GM18519 (cell line): Measurements from ENCODE around the gene REXO5.
"Not testable (repeated sequence)": the region's sequence is repeated elsewhere in the genome, so short reads cannot be mapped to it uniquely, and the experiment has no call there.

Experiments
- ATAC-seq: cut with Tn5 transposase; IDR thresholded peaks from one replicate; pipeline ENCODE4 v1.9.1; 2021; ENCODE audit warnings: mild to moderate bottlenecking, moderate library complexity; ENCODE audit not compliant: unreplicated experiment, low FRiP score

REXO5 gene

GRCh38 chr16:20798364-20798763 lies 8.0 kb upstream of the REXO5 start:
- no peak for ATAC-seq

GRCh38 chr16:20799599-20799998 lies 6.7 kb upstream of the REXO5 start:
- ATAC-seq: no peak

GRCh38 chr16:20801278-20801677 lies 5.0 kb upstream of the REXO5 start:
- no peak for ATAC-seq

- no peak for ATAC-seq
Observed at GRCh38 chr16:20803192-20803560, 3.2 kb upstream of the REXO5 start.

GRCh38 chr16:20803561-20804214 lies 2.6 kb upstream of the REXO5 start:
- no peak for ATAC-seq

GRCh38 chr16:20805684-20806167 lies 601 bp upstream of the REXO5 start:
- not testable (repeated sequence) for ATAC-seq

- ATAC-seq: no peak
Observed at GRCh38 chr16:20807862-20808261, 1.5 kb downstream of the REXO5 start.

GRCh38 chr16:20811889-20812439 lies 5.6 kb downstream of the REXO5 start:
- no peak for ATAC-seq

GRCh38 chr16:20812510-20812909 lies 6.2 kb downstream of the REXO5 start:
- ATAC-seq: no peak

GRCh38 chr16:20814784-20815183 lies 8.5 kb downstream of the REXO5 start:
- no peak for ATAC-seq

- ATAC-seq: no peak
Observed at GRCh38 chr16:20818929-20819585, 12.7 kb downstream of the REXO5 start.

GRCh38 chr16:20821682-20822081 lies 15.4 kb downstream of the REXO5 start:
- no peak for ATAC-seq

- ATAC-seq: no peak
Observed at GRCh38 chr16:20822521-20823325, 16.4 kb downstream of the REXO5 start.

- no peak for ATAC-seq
Observed at GRCh38 chr16:20826039-20826566, 19.8 kb downstream of the REXO5 start.

- ATAC-seq: no peak
Observed at GRCh38 chr16:20829536-20829935, 23.2 kb downstream of the REXO5 start.

GRCh38 chr16:20830372-20830771 lies 24.0 kb downstream of the REXO5 start:
- ATAC-seq: no peak

- no peak for ATAC-seq
Observed at GRCh38 chr16:20833086-20833485, 26.8 kb downstream of the REXO5 start.

- ATAC-seq: no peak
Observed at GRCh38 chr16:20838240-20838639, 31.9 kb downstream of the REXO5 start.

GRCh38 chr16:20839504-20839903 lies 33.2 kb downstream of the REXO5 start:
- ATAC-seq: no peak

- ATAC-seq: no peak
Observed at GRCh38 chr16:20844054-20844453, 37.7 kb downstream of the REXO5 start.

- ATAC-seq: no peak
Observed at GRCh38 chr16:20844588-20844987, 38.3 kb downstream of the REXO5 start.
